Fibroblast of the aortic adventitia (primary cell): ENCODE measurements around the gene SLC25A31. TPM values are rescaled to one million over a fixed set of nuclear protein-coding genes. Genes with fewer than 3 reads are reported as not detected.

Experiments used
- DNase-seq: peaks from one replicate; pipeline ENCODE4 v3.0.0-alpha.2; 2010; ENCODE audit warnings: low read depth
- H3K4me3 ChIP-seq: 2 replicates; pipeline ENCODE4 v1.5.1; 2011; ENCODE audit warnings: low read depth, mild to moderate bottlenecking, control low read depth, low read length, moderate library complexity
- total RNA-seq: library from RNA; depleted of rRNA; stranded (reverse); fragments of >200 nt; gene quantifications from 2 replicates; pipeline ENCODE4 v1.2.3, GENCODE V29; 2012; ENCODE audit warnings: low replicate concordance
- TF ChIP-seq, protein P1 (sequence below): IDR thresholded peaks from 2 replicates; pipeline ENCODE4 v1.5.1; 2011; ENCODE audit warnings: mild to moderate bottlenecking, low read length, control low read depth, inconsistent platforms; ENCODE audit not compliant: insufficient read depth

Gene SLC25A31
- total RNA-seq, 1 donor = not detected

- TF ChIP-seq, protein P1, sequence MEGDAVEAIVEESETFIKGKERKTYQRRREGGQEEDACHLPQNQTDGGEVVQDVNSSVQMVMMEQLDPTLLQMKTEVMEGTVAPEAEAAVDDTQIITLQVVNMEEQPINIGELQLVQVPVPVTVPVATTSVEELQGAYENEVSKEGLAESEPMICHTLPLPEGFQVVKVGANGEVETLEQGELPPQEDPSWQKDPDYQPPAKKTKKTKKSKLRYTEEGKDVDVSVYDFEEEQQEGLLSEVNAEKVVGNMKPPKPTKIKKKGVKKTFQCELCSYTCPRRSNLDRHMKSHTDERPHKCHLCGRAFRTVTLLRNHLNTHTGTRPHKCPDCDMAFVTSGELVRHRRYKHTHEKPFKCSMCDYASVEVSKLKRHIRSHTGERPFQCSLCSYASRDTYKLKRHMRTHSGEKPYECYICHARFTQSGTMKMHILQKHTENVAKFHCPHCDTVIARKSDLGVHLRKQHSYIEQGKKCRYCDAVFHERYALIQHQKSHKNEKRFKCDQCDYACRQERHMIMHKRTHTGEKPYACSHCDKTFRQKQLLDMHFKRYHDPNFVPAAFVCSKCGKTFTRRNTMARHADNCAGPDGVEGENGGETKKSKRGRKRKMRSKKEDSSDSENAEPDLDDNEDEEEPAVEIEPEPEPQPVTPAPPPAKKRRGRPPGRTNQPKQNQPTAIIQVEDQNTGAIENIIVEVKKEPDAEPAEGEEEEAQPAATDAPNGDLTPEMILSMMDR = no peak
Observed at GRCh38 chr4:127748957-127749356, 18.8 kb downstream of the SLC25A31 start.

DNA sequence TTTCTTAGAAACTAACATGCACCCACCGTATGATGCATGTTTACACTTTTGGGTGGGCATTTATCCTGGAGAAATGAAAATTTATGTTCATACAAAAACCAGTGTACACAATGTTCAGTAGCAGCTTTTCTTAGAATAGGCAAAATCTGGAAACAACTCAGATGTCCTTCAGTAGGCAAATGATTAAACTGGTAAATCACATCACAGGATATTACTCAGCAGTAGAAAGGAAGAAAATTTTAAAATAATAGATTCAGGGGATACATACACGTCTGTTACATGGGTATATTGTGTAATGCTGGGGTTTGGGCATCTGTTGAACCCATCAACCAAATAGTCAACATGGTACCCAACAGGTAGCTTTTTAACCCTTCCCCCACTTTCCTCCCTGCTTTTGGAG, 26.7 kb downstream of the SLC25A31 start:
- no peak overlapping the region for H3K4me3 ChIP-seq
- DNase-seq = no peak
- TF ChIP-seq, protein P1 = no peak

More at GRCh38 chr4:127748957-127749356, 18.8 kb downstream of the SLC25A31 start:
- H3K4me3 ChIP-seq = no peak overlapping the region
- DNase-seq = no peak

- H3K4me3 ChIP-seq = no peak overlapping the region
- DNase-seq = no peak
- TF ChIP-seq, protein P1 = no peak
Observed at GRCh38 chr4:127759228-127759820, 29.1 kb downstream of the SLC25A31 start.

DNA sequence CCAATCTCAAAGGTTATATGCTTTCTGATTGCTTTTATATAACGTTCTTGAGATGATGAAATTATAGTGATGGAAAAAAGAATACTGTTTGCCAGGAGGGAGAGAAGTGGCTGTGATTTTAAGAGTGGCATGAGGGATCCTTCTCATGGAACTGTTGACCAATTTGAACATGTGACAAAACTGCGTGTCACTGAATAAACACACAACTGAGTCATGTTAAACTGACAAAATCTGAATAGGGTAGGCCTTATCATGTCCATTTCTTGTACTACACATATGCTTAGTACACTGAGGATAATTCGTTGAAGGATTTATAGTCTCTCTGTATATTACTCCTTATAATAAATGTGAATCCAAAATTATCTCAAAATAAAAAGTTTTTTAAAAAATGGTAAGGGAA, 29.7 kb downstream of the SLC25A31 start:
- H3K4me3 ChIP-seq = no peak overlapping the region
- TF ChIP-seq, protein P1 = no peak
- DNase-seq = no peak

GRCh38 chr4:127771535-127772275, 41.5 kb downstream of the SLC25A31 start:
- no peak overlapping the region for H3K4me3 ChIP-seq
- DNase-seq = no peak
- TF ChIP-seq, protein P1 = no peak

DNA sequence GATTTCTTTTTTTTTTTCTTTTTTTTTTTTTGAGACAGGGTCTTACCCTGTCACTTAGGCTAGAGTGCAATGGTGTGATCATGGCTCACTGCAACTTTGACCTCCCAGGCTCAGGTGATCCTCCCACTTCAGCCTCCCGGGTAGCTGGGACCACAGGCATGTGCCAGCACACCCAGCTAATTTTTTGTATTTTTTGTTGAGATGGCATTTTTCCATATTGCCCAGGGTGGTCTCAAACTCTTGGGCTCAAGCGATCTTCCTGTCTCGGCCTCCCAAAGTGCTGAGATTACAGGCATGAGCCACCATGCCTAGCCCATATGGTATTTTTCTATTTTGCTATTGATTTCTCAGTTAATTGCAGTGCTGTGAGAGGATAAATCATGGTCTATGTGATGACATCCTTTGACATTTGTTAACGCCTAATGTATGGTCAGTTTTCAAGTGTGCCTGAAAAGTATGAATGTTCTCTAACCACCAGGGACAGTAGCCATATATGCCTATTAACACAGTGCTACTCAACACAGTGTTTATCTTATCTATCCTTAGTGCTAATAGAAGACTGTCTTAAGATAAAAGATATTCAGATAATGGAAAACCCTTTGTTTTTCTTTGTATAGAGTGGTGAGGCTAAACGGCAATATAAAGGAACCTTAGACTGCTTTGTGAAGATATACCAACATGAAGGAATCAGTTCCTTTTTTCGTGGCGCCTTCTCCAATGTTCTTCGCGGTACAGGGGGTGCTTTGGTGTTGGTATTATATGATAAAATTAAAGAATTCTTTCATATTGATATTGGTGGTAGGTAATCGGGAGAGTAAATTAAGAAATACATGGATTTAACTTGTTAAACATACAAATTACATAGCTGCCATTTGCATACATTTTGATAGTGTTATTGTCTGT, 42.8 kb downstream of the SLC25A31 start:
- H3K4me3 ChIP-seq = no peak overlapping the region
- no peak for DNase-seq
- TF ChIP-seq, protein P1 = no peak
